ENCODE measurements around the gene NOP16.

NOP16 gene

GRCh38 chr5:176353533-176353932 lies 34.9 kb downstream of the NOP16 start:
- Histone ChIP-seq H3K36me3 (ENCODE audit: insufficient read depth, low read length) (peaks cover 95% of the 10 kb centered on the region), H3K9me3 (ENCODE audit: insufficient read depth, low read depth, low read length) (no peaks in the 10 kb centered on the region), H3K27me3 (ENCODE audit: insufficient read depth, low read length) (no peaks in the 10 kb centered on the region), H3K27ac (ENCODE audit: low read depth, low read length) (no peak overlapping the region), H3K9ac (ENCODE audit: low read depth, low read length) (no peak overlapping the region), H3K4me1 (ENCODE audit: insufficient read depth, low read length) (no peaks in the 10 kb centered on the region), H3K4me3 (ENCODE audit: low read length) (no peak overlapping the region)
- WGBS, result 92% methylated on average over 4 of the region's 4 CpGs

GRCh38 chr5:176352116-176352878 lies 36.1 kb downstream of the NOP16 start:
- Histone ChIP-seq H3K27ac (ENCODE audit: low read depth, low read length) (no peak overlapping the region), H3K9me3 (ENCODE audit: insufficient read depth, low read depth, low read length) (no peaks in the 10 kb centered on the region), H3K4me1 (ENCODE audit: insufficient read depth, low read length) (no peaks in the 10 kb centered on the region), H3K9ac (ENCODE audit: low read depth, low read length) (no peak overlapping the region), H3K27me3 (ENCODE audit: insufficient read depth, low read length) (no peaks in the 10 kb centered on the region), H3K36me3 (ENCODE audit: insufficient read depth, low read length) (peaks cover 95% of the 10 kb centered on the region), H3K4me3 (ENCODE audit: low read length) (no peak overlapping the region)
- 98% methylated on average over 5 of the region's 5 CpGs for WGBS

DNA sequence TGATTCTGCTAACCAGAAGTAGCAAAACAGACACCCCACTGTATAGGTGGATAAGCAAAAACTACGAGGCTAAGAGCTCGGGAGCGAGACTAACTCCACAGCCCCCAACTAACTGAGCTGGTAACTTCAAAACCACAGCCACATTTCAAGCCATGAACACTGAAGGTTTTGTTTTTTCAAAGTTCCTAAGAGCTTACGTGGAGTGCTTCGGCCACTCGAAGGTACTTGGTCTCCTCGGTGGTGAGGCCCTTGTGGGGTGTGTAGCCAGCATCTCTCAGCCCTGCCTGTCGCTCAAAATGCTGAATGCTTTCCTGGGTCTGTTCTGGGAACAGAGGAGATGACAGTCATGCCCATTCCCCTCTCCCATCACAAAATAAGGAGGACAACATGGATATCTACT lies 38.0 kb downstream of the NOP16 start:
- Histone ChIP-seq H3K9me3 (ENCODE audit: insufficient read depth, low read depth, low read length) (no peaks in the 10 kb centered on the region), H3K9ac (ENCODE audit: low read depth, low read length) (no peak overlapping the region), H3K27ac (ENCODE audit: low read depth, low read length) (no peak overlapping the region), H3K27me3 (ENCODE audit: insufficient read depth, low read length) (no peaks in the 10 kb centered on the region), H3K4me3 (ENCODE audit: low read length) (no peak overlapping the region), H3K4me1 (ENCODE audit: insufficient read depth, low read length) (no peaks in the 10 kb centered on the region), H3K36me3 (ENCODE audit: insufficient read depth, low read length) (peaks cover 98% of the 10 kb centered on the region)
- WGBS, result 98% methylated on average over 8 of the region's 8 CpGs

DNA sequence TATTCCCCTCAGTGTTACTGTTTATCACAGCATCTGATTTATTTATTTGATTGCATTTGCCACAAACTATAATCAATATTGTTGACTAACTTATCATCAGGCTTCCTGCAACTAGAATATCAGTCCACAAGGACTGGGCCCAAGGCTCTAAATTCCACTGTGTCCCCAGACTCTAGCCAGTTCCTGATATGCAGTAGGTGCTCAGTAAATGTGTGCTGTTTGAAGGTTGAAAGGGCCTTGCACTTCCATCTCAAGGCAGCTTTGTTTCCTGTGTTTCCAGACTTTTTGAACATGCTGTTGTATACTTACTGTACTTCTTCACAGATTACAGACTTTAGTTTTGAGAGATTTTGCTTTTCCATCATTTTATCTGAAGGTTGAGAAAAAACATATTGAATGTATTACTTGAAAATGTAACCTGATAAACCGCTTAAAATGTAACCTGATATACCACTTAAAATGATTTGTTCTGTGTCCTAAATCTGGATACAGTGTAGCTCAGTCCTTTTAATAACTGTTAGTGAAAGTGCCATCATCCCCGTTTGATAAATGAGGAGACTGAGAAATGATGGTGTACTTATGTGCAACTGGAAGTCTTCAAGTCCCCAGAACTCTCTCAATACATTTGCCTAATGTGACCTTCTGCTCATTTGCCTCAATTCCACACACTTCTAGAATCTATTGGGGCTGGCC lies 45.5 kb downstream of the NOP16 start:
- H3K27ac ChIP-seq (ENCODE audit: low read depth, low read length), result no peak overlapping the region
- H3K4me1 ChIP-seq (ENCODE audit: insufficient read depth, low read length), result no peaks in the 10 kb centered on the region
- H3K9me3 ChIP-seq (ENCODE audit: insufficient read depth, low read depth, low read length), result no peaks in the 10 kb centered on the region
- peaks cover 48% of the 10 kb centered on the region for H3K36me3 ChIP-seq (ENCODE audit: insufficient read depth, low read length)
- WGBS, result 82% methylated on average over 1 of the region's 2 CpGs
- no peak overlapping the region for H3K9ac ChIP-seq (ENCODE audit: low read depth, low read length)
- no peaks in the 10 kb centered on the region for H3K27me3 ChIP-seq (ENCODE audit: insufficient read depth, low read length)
- no peak overlapping the region for H3K4me3 ChIP-seq (ENCODE audit: low read length)

- Histone ChIP-seq H3K9me3 (ENCODE audit: insufficient read depth, low read depth, low read length) (no peaks in the 10 kb centered on the region), H3K4me3 (ENCODE audit: low read length) (no peak overlapping the region), H3K9ac (ENCODE audit: low read depth, low read length) (no peak overlapping the region), H3K36me3 (ENCODE audit: insufficient read depth, low read length) (peaks cover 48% of the 10 kb centered on the region), H3K4me1 (ENCODE audit: insufficient read depth, low read length) (no peaks in the 10 kb centered on the region), H3K27ac (ENCODE audit: low read depth, low read length) (no peak overlapping the region), H3K27me3 (ENCODE audit: insufficient read depth, low read length) (no peaks in the 10 kb centered on the region)
- WGBS, result 92% methylated on average over 1 of the region's 1 CpG
Observed at GRCh38 chr5:176342158-176342483, 46.3 kb downstream of the NOP16 start.

DNA sequence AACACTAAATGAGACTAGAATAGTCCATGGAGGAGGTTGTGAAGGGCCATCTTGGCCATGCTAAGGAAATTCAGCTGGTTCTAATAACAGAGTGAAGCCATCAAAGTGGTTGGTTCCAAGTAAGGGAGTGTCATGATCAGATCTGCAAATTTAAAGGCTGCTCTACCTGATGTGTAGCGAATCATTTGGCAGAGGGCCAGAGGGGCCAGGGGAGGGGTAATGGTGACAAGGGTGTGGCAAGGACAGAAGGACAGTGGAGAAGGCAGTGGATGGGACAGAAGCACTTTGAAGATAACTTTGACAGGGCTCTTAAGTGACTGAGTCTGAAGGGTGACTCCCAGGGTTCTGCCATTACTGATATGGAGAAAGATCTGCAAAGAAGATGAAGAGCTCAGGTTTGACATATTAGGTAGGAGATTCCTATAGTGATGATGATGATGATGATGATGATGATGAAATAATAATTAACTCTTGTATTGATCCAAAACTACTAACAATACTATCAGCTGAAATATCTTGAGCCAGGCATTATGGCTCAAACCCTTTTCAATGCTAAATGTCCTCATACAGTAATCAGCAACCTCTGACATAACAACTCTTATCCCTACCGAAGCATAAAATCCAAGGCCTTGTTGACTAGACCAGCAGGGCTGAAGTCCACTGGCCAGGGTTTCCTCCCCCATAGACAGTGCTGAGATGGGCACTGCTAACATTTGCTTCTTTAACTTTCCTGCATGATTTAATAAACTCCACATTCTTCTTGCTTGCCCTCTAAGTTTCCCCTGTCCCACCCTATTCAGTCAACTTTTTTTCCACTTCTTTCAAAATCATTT lies 46.9 kb downstream of the NOP16 start:
- no peak overlapping the region for H3K9ac ChIP-seq (ENCODE audit: low read depth, low read length)
- H3K27me3 ChIP-seq (ENCODE audit: insufficient read depth, low read length), result no peaks in the 10 kb centered on the region
- H3K36me3 ChIP-seq (ENCODE audit: insufficient read depth, low read length), result peaks cover 48% of the 10 kb centered on the region
- no peak overlapping the region for H3K4me3 ChIP-seq (ENCODE audit: low read length)
- WGBS, result 91% methylated on average over 2 of the region's 2 CpGs
- H3K9me3 ChIP-seq (ENCODE audit: insufficient read depth, low read depth, low read length), result no peaks in the 10 kb centered on the region
- H3K4me1 ChIP-seq (ENCODE audit: insufficient read depth, low read length), result no peaks in the 10 kb centered on the region
- H3K27ac ChIP-seq (ENCODE audit: low read depth, low read length), result no peak overlapping the region

DNA sequence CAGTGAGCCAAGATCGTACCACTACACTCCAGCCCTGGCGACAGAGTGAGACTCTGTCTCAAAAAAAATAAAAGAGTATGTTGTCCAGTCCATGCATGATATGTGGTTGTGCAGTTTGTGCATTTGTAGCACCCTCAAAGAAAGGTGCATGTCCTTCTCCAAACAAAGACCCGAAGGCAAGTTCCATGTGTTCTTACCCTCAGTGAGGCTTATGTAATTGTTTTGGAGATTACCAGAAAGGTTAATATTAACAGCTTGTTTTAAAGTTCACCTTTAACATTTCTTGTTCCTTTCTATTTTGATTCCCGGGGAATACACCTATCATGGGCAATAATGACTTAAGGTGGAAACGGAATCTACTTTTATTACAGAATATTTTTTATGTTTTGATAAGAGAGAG lies 49.1 kb downstream of the NOP16 start:
- WGBS, result 97% methylated on average over 3 of the region's 5 CpGs
- Histone ChIP-seq H3K27me3 (ENCODE audit: insufficient read depth, low read length) (no peaks in the 10 kb centered on the region), H3K9ac (ENCODE audit: low read depth, low read length) (no peak overlapping the region), H3K4me1 (ENCODE audit: insufficient read depth, low read length) (no peaks in the 10 kb centered on the region), H3K36me3 (ENCODE audit: insufficient read depth, low read length) (peaks cover 28% of the 10 kb centered on the region), H3K27ac (ENCODE audit: low read depth, low read length) (no peak overlapping the region), H3K9me3 (ENCODE audit: insufficient read depth, low read depth, low read length) (no peaks in the 10 kb centered on the region), H3K4me3 (ENCODE audit: low read length) (no peak overlapping the region)

- Histone ChIP-seq H3K9me3 (ENCODE audit: insufficient read depth, low read depth, low read length) (no peaks in the 10 kb centered on the region), H3K4me3 (ENCODE audit: low read length) (no peak overlapping the region), H3K4me1 (ENCODE audit: insufficient read depth, low read length) (no peaks in the 10 kb centered on the region), H3K27me3 (ENCODE audit: insufficient read depth, low read length) (no peaks in the 10 kb centered on the region), H3K9ac (ENCODE audit: low read depth, low read length) (no peak overlapping the region), H3K27ac (ENCODE audit: low read depth, low read length) (no peak overlapping the region), H3K36me3 (ENCODE audit: insufficient read depth, low read length) (peaks cover 24% of the 10 kb centered on the region)
- 96% methylated on average over 1 of the region's 1 CpG for WGBS
Observed at GRCh38 chr5:176337913-176338312, 50.5 kb downstream of the NOP16 start.

- Histone ChIP-seq H3K9me3 (ENCODE audit: insufficient read depth, low read depth, low read length) (no peaks in the 10 kb centered on the region), H3K27me3 (ENCODE audit: insufficient read depth, low read length) (no peaks in the 10 kb centered on the region), H3K27ac (ENCODE audit: low read depth, low read length) (no peak overlapping the region), H3K4me3 (ENCODE audit: low read length) (no peak overlapping the region), H3K36me3 (ENCODE audit: insufficient read depth, low read length) (peaks cover 26% of the 10 kb centered on the region), H3K9ac (ENCODE audit: low read depth, low read length) (no peak overlapping the region), H3K4me1 (ENCODE audit: insufficient read depth, low read length) (no peaks in the 10 kb centered on the region)
Observed at GRCh38 chr5:176334031-176334770, 54.2 kb downstream of the NOP16 start.
